Stimulated activated CD8-positive, alpha-beta memory T cell treated with anti-CD3 and anti-CD28 coated beads, Interleukin-12 subunit alpha, Interleukin-12 subunit beta, amount 100 ng/mL, for 1 hour (primary cell): ENCODE data around the gene MED15.

ENCODE experiments used
- DNase-seq: peaks from one replicate; pipeline ENCODE4 v3.0.0-alpha.2; 2020; ENCODE audit warnings: low read depth

Gene MED15

GRCh38 chr22:20571531-20572007, 64.2 kb downstream of the MED15 start:
- peak; percentile 51 for DNase-seq

- no peak for DNase-seq
Measured at GRCh38 chr22:20572132-20572802, 64.9 kb downstream of the MED15 start.

GRCh38 chr22:20573176-20573832, 65.9 kb downstream of the MED15 start:
- DNase-seq: no peak

- DNase-seq: no peak
Measured at GRCh38 chr22:20573833-20574615, 66.6 kb downstream of the MED15 start.

- no peak for DNase-seq
Measured at GRCh38 chr22:20574920-20575353, 67.5 kb downstream of the MED15 start.

GRCh38 chr22:20575724-20576444, 68.5 kb downstream of the MED15 start:
- DNase-seq: no peak

GRCh38 chr22:20576445-20576816, 69.0 kb downstream of the MED15 start:
- no peak for DNase-seq

- no peak for DNase-seq
Measured at GRCh38 chr22:20577045-20577444, 69.6 kb downstream of the MED15 start.

GRCh38 chr22:20577549-20577975, 70.2 kb downstream of the MED15 start:
- DNase-seq: no peak

- DNase-seq: no peak
Measured at GRCh38 chr22:20578192-20578591, 70.8 kb downstream of the MED15 start.

- DNase-seq: no peak
Measured at GRCh38 chr22:20578707-20579106, 71.3 kb downstream of the MED15 start.

- no peak for DNase-seq
Measured at GRCh38 chr22:20579273-20580120, 72.1 kb downstream of the MED15 start.

- no peak for DNase-seq
Measured at GRCh38 chr22:20580179-20580578, 72.8 kb downstream of the MED15 start.

- DNase-seq: no peak
Measured at GRCh38 chr22:20580611-20581502, 73.4 kb downstream of the MED15 start.

- DNase-seq: no peak
Measured at GRCh38 chr22:20581503-20582170, 74.2 kb downstream of the MED15 start.

GRCh38 chr22:20582171-20582511, 74.7 kb downstream of the MED15 start:
- no peak for DNase-seq

- no peak for DNase-seq
Measured at GRCh38 chr22:20582520-20583361, 75.3 kb downstream of the MED15 start.

GRCh38 chr22:20583471-20583922, 76.1 kb downstream of the MED15 start:
- no peak for DNase-seq
